Calu3 (cell line): ENCODE data around the gene S100B. TPM values are rescaled to one million over a fixed set of nuclear protein-coding genes. Genes with fewer than 3 reads are reported as not detected.

Experiments used
- BruUV-seq: library from RNA; stranded (reverse); fragments of 400-500 nt; replicated peaks from 2 replicates; lab custom pipeline; 2021; lab: Mats Ljungman, UMichigan
- CTCF ChIA-PET: fragments of 300-600 bp; sonication (Branson Sonifier 250); formaldehyde crosslinking; loops from one replicate; lab custom pipeline; 2022; ENCODE audit warnings: antibody characterized with exemption; lab: Charles Lee
- DNase-seq: peaks from one replicate; pipeline ENCODE4 v3.0.0; 2022
- H3K27ac Mint-ChIP-seq: one replicate; pipeline ENCODE4 v1.8.0; 2022; ENCODE audit warnings: mixed read lengths; ENCODE audit not compliant: unreplicated experiment
- H3K27me3 Mint-ChIP-seq: one replicate; pipeline ENCODE4 v1.8.0; 2022; ENCODE audit warnings: mixed read lengths; ENCODE audit not compliant: unreplicated experiment
- H3K36me3 Mint-ChIP-seq: one replicate; pipeline ENCODE4 v1.8.0; 2022; ENCODE audit warnings: mild to moderate bottlenecking, moderate library complexity, mixed read lengths; ENCODE audit not compliant: insufficient read depth, unreplicated experiment
- H3K4me1 Mint-ChIP-seq: one replicate; pipeline ENCODE4 v1.8.0; 2022; ENCODE audit warnings: mild to moderate bottlenecking, low read depth, mixed read lengths; ENCODE audit not compliant: unreplicated experiment
- H3K4me3 Mint-ChIP-seq: one replicate; pipeline ENCODE4 v1.8.0; 2022; ENCODE audit warnings: mild to moderate bottlenecking, low read depth, moderate library complexity, mixed read lengths; ENCODE audit not compliant: unreplicated experiment
- H3K9me3 Mint-ChIP-seq: one replicate; pipeline ENCODE4 v1.8.0; 2022; ENCODE audit warnings: low read depth, mixed read lengths; ENCODE audit not compliant: unreplicated experiment
- intact Hi-C: fragments of 100-400 bp; cut with micrococcal nuclease; formaldehyde crosslinking; loops from one replicate; pipeline ENCODE4 v1.10.0; 2022; ENCODE audit not compliant: unreplicated experiment
- total RNA-seq: library from RNA; stranded (reverse); gene quantifications from 2 replicates; pipeline ENCODE4 v1.2.3, GENCODE V29; 2022
- TF ChIP-seq, protein P1 (sequence below): fragments of 200-600 bp; IDR thresholded peaks from one replicate; pipeline ENCODE4 v1.8.0; 2022; ENCODE audit warnings: antibody characterized with exemption; ENCODE audit not compliant: unreplicated experiment

Gene S100B
- total RNA-seq, 1 experiment from 2014 or later: not detected

DNA sequence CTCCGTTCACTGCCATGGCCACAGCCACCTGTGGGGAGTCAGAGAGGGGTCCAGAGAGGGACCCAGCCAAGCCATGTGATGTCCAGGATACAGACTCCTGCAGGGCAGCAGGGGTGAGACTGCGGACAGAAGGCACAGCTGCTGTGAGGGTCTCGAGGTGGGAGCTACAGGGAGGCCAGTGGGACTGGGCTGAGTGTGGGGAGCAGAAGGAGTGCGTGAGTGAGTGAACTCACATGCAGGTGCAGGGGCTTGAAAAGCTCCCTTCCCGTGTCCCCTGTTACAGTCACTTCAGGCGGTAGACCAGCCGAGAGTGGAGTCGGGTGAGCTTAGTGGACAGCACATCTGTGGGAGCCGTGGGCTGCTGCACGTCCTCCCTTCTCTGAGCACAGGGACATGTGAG lies 42.4 kb downstream of the S100B start:
- no peak for DNase-seq
- Mint-ChIP-seq H3K27me3 (no peaks in the 10 kb centered on the region), H3K4me3 (no peak overlapping the region), H3K9me3 (no peaks in the 10 kb centered on the region), H3K4me1 (no peaks in the 10 kb centered on the region), H3K36me3 (peaks cover 15% of the 10 kb centered on the region), H3K27ac (no peak overlapping the region)
- TF ChIP-seq, protein P1, sequence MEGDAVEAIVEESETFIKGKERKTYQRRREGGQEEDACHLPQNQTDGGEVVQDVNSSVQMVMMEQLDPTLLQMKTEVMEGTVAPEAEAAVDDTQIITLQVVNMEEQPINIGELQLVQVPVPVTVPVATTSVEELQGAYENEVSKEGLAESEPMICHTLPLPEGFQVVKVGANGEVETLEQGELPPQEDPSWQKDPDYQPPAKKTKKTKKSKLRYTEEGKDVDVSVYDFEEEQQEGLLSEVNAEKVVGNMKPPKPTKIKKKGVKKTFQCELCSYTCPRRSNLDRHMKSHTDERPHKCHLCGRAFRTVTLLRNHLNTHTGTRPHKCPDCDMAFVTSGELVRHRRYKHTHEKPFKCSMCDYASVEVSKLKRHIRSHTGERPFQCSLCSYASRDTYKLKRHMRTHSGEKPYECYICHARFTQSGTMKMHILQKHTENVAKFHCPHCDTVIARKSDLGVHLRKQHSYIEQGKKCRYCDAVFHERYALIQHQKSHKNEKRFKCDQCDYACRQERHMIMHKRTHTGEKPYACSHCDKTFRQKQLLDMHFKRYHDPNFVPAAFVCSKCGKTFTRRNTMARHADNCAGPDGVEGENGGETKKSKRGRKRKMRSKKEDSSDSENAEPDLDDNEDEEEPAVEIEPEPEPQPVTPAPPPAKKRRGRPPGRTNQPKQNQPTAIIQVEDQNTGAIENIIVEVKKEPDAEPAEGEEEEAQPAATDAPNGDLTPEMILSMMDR: no peak
- no TSS peak for BruUV-seq
- intact Hi-C loops: no loop called here
- CTCF ChIA-PET: no interaction called here

DNA sequence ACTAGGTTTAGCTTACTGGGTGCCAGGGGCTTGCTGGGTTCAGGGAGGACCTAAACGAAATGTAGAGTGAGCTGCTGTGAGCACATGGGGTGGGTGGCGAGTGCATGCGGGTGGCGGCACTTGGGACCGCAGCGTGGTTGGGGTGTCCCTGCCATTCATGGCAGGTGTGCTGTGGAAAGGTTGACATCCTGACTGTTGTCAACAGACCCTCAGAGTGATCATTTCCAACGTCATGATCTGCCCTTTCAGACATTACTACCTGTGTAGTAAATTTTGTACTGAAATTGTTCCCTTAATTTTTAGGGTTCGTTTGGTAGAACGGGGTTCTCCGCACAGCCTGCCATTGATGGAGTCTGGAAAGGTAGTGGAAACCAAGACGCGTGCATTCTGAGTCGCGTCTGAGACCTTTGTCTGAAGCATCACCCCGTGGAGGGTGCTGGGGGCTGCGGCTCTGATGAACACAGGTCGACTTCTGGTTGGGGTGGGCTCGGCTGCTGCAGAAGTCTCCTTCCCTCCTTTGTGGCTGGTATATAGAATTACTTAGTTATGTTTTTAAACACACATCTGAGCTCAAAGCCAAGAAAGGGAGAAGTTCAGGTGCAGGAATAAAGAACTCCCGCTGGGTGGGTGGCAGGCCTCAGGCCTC lies 43.3 kb downstream of the S100B start:
- intact Hi-C loops: no loop called here
- H3K27ac Mint-ChIP-seq: no peak overlapping the region
- H3K36me3 Mint-ChIP-seq: peaks cover 19% of the 10 kb centered on the region
- H3K4me1 Mint-ChIP-seq: no peaks in the 10 kb centered on the region
- no peaks in the 10 kb centered on the region for H3K9me3 Mint-ChIP-seq
- DNase-seq: no peak
- H3K4me3 Mint-ChIP-seq: no peak overlapping the region
- H3K27me3 Mint-ChIP-seq: no peaks in the 10 kb centered on the region
- TF ChIP-seq, protein P1: no peak
- CTCF ChIA-PET: no interaction called here
- no TSS peak for BruUV-seq

DNA sequence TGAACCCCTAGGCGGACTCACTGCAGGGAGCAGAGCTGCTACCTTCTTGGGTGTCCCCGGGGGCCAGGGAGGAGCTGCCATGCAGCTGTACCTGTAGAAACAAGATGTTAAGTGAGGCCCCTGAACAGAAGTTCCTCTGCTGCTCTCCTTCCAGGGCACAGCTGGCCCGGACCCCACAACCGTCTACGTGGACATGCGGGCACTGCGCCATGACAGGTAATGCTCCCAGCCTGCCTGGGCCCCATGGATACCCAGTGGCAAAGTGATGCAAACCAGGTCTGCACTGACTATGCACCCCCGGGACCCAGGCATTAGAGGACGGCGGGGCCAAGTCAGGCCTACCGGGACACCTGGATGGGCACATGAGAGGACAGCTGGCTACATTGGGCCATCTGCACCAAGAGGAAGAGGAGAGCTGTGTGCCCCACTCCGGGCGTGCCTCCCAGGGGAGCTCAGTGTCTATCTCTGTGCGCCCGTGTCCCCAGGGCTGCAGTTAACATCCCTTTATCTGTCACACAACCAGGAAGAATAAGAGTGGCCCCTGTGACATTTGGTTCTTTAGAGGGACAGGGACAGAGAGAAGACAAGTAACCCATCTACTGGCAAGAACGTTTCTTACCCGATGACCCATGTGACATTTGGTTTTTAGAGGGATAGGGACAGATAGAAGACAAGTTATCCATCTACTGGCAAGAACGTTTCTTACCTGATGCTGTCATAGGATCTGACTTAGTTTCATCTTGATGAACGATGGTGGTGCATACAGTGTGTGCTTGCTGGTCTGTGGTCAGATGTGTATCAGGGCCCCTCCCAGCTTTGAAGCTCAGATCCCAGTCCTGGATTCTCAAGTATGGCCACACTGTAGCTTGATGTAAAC lies 44.1 kb downstream of the S100B start:
- TF ChIP-seq, protein P1: no peak
- no TSS peak for BruUV-seq
- no peak for DNase-seq
- intact Hi-C loops: no loop called here
- Mint-ChIP-seq H3K9me3 (no peaks in the 10 kb centered on the region), H3K4me3 (no peak overlapping the region), H3K27ac (no peak overlapping the region), H3K27me3 (no peaks in the 10 kb centered on the region), H3K4me1 (no peaks in the 10 kb centered on the region), H3K36me3 (peaks cover 22% of the 10 kb centered on the region)
- CTCF ChIA-PET: no interaction called here

DNA sequence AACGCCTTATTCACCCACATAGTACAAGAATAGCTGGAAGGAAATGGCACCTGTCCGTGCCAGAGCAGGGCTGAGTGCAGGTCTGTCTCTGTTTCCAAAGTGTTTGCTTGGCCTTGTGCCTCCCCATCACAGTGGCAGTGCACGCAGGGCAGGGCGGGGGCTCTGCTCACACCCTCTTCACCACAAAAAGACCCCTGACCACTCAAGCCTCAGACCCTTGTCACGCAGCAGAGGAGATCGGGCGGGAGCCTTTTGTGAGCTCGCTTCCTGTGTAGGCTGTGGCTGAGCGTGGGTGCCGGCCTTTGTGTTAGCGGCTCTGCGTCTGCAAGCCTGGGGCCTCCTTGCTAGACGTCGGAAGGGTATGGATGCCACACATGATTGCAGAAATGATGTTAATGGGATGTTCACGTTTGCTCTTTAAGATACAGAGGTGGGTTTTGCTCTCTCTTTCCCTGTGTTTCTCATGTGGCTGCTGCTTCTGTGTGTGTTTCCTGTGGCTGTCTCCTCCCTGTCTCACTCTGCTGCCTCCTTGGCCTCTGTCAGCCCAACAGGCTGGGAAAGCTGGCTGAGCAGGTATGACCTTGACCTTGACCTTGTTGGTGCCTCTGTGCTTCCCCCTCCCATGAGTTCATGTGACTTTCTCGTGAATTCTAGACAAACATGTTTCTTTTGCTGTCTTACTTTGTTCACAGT lies 45.4 kb downstream of the S100B start:
- no TSS peak for BruUV-seq
- Mint-ChIP-seq H3K4me3 (no peak overlapping the region), H3K27ac (no peak overlapping the region), H3K4me1 (no peaks in the 10 kb centered on the region), H3K9me3 (no peaks in the 10 kb centered on the region), H3K27me3 (no peaks in the 10 kb centered on the region), H3K36me3 (peaks cover 26% of the 10 kb centered on the region)
- intact Hi-C loops: no loop called here
- DNase-seq: no peak
- CTCF ChIA-PET: no interaction called here
- TF ChIP-seq, protein P1: no peak
